Subcutaneous abdominal adipose tissue (tissue), 5 donors: ENCODE results near the gene SCD.
A peak's percentile ranks its signal among the peaks of the same experiment; 100 is the strongest.
"Not testable (repeated sequence)": the region's sequence is repeated elsewhere in the genome, so short reads cannot be mapped to it uniquely, and the experiment has no call there.

Experiments
- H3K27ac ChIP-seq: one replicate; pipeline ENCODE4 v1.7.0; 2013; ENCODE audit warnings: low read depth, mild to moderate bottlenecking, inconsistent platforms, low read length, moderate library complexity
- H3K27me3 ChIP-seq, 5 donors: one replicate each; pipeline ENCODE4 v1.7.0; 2013; ENCODE audit warnings: low read length in 5 of 5, inconsistent platforms in 1 of 5; ENCODE audit not compliant: control insufficient read depth in 5 of 5, insufficient read depth in 4 of 5
- H3K36me3 ChIP-seq, 5 donors: one replicate each; pipeline ENCODE4 v1.7.0; 2013; ENCODE audit warnings: low read length in 5 of 5; ENCODE audit not compliant: control insufficient read depth in 5 of 5, insufficient read depth in 5 of 5
- H3K4me1 ChIP-seq, 5 donors: one replicate each; pipeline ENCODE4 v1.7.0; 2013; ENCODE audit warnings: low read length in 5 of 5, mild to moderate bottlenecking in 3 of 5, moderate library complexity in 1 of 5; ENCODE audit not compliant: control insufficient read depth in 5 of 5, insufficient read depth in 5 of 5
- H3K4me3 ChIP-seq, 5 donors: one replicate each; pipeline ENCODE4 v1.7.0; 2013; ENCODE audit warnings: low read length in 5 of 5, low read depth in 1 of 5
- H3K9ac ChIP-seq, 5 donors: one replicate each; pipeline ENCODE4 v1.7.0; 2013; ENCODE audit warnings: low read length in 5 of 5, mild to moderate bottlenecking in 4 of 5, moderate library complexity in 3 of 5
- H3K9me3 ChIP-seq, 5 donors: one replicate each; pipeline ENCODE4 v1.7.0; 2013; ENCODE audit warnings: low read length in 5 of 5; ENCODE audit not compliant: control insufficient read depth in 5 of 5
- donor health status: healthy.
- donor health status: healthy.
- donor health status: healthy.
- donor health status: healthy.
- donor health status: healthy.

SCD gene

DNA sequence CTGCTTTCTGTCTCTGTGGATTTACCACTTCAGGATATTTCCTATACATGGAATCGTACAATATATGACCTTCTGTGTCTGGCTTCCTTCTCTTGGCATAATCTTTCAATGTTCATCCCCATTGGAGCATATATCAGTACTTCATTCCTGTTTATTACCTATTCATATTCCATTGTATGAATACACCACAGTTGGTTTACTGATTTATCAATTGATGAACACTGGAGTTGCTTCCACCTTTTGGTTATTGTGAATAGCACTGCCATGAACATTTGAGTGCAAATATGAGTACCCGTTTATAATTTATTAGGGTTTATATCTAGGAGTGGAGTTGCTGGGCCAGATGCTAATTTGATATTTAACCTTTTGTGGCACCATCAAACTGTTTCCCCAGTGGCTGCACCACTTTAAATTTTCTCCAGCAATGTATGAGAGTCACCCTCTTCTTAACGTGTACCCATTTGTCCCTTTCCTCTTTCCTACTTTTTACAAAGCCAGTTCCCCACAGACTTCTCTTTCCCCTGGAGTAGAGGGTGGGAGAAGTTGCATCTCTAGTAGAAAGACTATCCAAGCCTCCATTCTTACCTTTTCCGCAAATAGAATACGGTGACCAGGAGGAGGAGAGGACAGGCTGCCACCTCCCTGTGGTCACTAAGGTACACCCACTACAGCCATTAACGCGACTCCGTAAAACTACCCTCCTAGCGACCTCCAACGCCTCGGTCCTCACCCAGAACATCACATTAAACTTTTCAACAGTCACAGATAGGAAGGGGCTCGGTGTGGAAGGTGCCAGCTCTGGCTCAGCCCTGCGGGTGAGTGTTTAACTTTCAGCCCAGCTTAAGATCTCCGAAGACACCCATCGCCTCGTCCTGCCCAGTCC, 25.6 kb downstream of the SCD start:
- Histone ChIP-seq H3K9ac (peak overlapping the region; percentile 74 to 94 (median 79)), H3K27me3 (no peaks in the 10 kb centered on the region), H3K36me3 (no peaks in the 10 kb centered on the region), H3K4me1 (peaks cover 17 to 61% (median 51%) of the 10 kb centered on the region in 5 donors), H3K4me3 (peak overlapping the region; percentile 3 to 88 (median 82)), H3K9me3 (no peaks in the 10 kb centered on the region), H3K27ac (peak overlapping the region; percentile 97)

- Histone ChIP-seq H3K27ac (peak overlapping the region; percentile 97), H3K4me3 (peak overlapping the region; percentile 72 to 91 (median 83)), H3K9me3 (no peaks in the 10 kb centered on the region), H3K9ac (peak overlapping the region; percentile 70 to 94 (median 84)), H3K36me3 (no peaks in the 10 kb centered on the region), H3K27me3 (no peaks in the 10 kb centered on the region), H3K4me1 (peaks cover 17 to 61% (median 51%) of the 10 kb centered on the region in 5 donors)
Observed at GRCh38 chr10:100373298-100374199, 26.5 kb downstream of the SCD start.

DNA sequence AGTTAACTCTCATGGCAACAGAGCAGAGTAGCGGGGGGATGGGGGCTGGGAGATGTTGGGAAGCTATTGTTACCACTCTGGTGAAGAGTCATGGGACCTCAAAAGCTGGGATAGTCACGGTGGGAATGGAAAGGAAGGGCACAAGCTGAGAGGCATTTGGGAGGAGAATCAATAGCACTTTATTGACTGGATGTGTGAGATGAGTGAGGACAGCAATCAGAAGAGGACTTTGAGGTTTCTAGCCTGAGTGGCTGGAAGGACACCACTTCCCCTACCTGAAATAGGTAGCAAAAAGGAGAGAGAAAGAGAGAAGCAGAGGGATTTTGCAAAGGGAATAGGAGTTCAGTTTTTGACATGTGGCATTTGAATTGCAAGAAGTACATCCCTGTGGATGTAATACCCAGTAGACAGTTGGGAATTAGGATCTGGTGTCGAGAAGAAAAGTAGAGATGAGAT, 27.2 kb downstream of the SCD start:
- H3K27ac ChIP-seq = peak overlapping the region; percentile 97
- H3K4me1 ChIP-seq = peaks cover 17 to 61% (median 51%) of the 10 kb centered on the region in 5 donors
- peak overlapping the region; percentile 72 to 91 (median 83) for H3K4me3 ChIP-seq
- H3K9me3 ChIP-seq = no peaks in the 10 kb centered on the region
- H3K9ac ChIP-seq = peak overlapping the region; percentile 70 to 94 (median 84)
- H3K27me3 ChIP-seq = no peaks in the 10 kb centered on the region
- H3K36me3 ChIP-seq = no peaks in the 10 kb centered on the region

GRCh38 chr10:100374677-100375353, 27.8 kb downstream of the SCD start:
- H3K36me3 ChIP-seq, H3K9me3 ChIP-seq, H3K27me3 ChIP-seq: not testable (repeated sequence)
- Histone ChIP-seq H3K9ac (peak overlapping the region in 2 of 5 donors; percentile 84 to 94), H3K27ac (peak overlapping the region; percentile 97), H3K4me3 (peak overlapping the region in 4 of 5 donors; percentile 82 to 91 (median 86)), H3K4me1 (peaks cover 17 to 61% (median 51%) of the 10 kb centered on the region in 5 donors)

- H3K36me3 ChIP-seq, H3K27ac ChIP-seq, H3K4me3 ChIP-seq, H3K9me3 ChIP-seq, H3K9ac ChIP-seq, H3K27me3 ChIP-seq: not testable (repeated sequence)
- H3K4me1 ChIP-seq = peaks cover 7 to 44% (median 34%) of the 10 kb centered on the region in 5 donors
Observed at GRCh38 chr10:100376656-100377055, 29.6 kb downstream of the SCD start.

DNA sequence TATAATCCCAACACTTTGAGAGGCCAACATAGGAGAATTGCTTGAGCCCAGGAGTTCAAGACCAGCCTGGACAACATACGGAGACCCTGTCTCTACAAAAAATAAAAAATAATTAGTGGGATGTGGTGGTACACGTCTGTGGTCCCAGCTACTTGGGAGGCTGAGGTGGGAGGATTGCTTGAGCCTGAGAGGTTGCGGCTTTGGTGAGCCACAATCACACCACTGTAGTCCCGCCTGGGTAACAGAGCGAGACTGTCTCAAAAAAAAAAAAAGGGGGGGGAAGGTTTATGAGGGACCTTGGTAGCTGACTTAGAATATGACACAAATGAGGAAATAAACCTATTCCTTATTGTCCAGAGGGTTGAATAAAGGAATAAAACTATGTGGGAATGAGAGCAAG, 30.8 kb downstream of the SCD start:
- no peak overlapping the region for H3K4me3 ChIP-seq
- peaks cover 7 to 33% (median 22%) of the 10 kb centered on the region in 5 donors for H3K4me1 ChIP-seq
- no peaks in the 10 kb centered on the region for H3K9me3 ChIP-seq
- no peak overlapping the region for H3K27ac ChIP-seq
- H3K9ac ChIP-seq = no peak overlapping the region
- peaks cover 0 to 17% (median 7%) of the 10 kb centered on the region in 5 donors for H3K36me3 ChIP-seq
- no peaks in the 10 kb centered on the region for H3K27me3 ChIP-seq

DNA sequence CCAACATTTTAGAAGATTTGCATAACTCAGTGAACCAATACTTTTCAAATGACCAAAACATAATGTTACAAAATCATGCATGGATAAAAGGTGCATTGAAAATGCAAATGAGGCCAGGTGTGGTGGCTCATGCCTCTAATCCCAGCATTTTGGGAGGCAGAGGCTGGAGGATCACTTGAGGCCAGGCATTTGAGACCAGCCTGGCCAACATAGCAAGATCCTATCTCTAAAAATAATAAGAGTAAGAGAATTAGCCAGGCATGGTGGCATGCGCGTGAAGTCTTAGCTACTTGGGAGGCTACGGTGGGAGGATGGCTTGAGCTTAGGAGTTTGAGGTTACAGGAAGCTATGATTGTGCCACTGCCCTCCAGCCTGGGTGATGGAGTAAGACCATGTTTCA, 33.4 kb downstream of the SCD start:
- no peaks in the 10 kb centered on the region for H3K9me3 ChIP-seq
- no peak overlapping the region for H3K27ac ChIP-seq
- H3K9ac ChIP-seq = no peak overlapping the region

DNA sequence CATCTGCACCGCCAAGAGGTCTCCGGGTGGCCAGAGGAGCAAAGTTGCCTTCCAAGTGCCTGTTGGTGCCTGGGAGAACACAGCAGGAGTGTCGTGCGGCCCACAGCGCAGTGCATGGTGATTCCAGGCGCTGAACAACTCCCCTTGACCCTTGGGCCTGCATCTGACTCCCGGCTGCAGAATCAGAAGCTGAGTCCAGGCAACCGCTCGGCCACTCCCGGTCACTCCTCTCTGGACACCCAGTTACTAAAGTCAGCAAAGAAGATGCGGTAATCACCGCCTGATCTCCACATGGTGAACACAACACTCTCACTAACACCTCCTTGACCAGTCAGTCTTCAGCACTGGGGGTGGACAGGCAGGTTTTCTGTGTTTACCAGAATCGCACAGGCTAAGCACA, 35.5 kb downstream of the SCD start:
- Histone ChIP-seq H3K4me3 (no peak overlapping the region), H3K27ac (no peak overlapping the region), H3K36me3 (peaks cover 0 to 20% (median 7%) of the 10 kb centered on the region in 5 donors), H3K9ac (no peak overlapping the region), H3K9me3 (no peaks in the 10 kb centered on the region), H3K4me1 (peaks cover 0 to 7% (median 0%) of the 10 kb centered on the region in 5 donors), H3K27me3 (no peaks in the 10 kb centered on the region)

More for the DNA sequence above, 33.4 kb downstream of the SCD start:
- no peaks in the 10 kb centered on the region for H3K27me3 ChIP-seq
- H3K4me3 ChIP-seq = no peak overlapping the region
- peaks cover 0 to 11% (median 3%) of the 10 kb centered on the region in 5 donors for H3K4me1 ChIP-seq
- H3K36me3 ChIP-seq = peaks cover 0 to 18% (median 7%) of the 10 kb centered on the region in 5 donors

GRCh38 chr10:100383251-100383650, 36.2 kb downstream of the SCD start:
- no peak overlapping the region for H3K9ac ChIP-seq
- H3K4me1 ChIP-seq = peaks cover 0 to 7% (median 0%) of the 10 kb centered on the region in 5 donors
- H3K27ac ChIP-seq = no peak overlapping the region
- H3K4me3 ChIP-seq = no peak overlapping the region
- no peaks in the 10 kb centered on the region for H3K27me3 ChIP-seq
- H3K36me3 ChIP-seq = peaks cover 0 to 20% (median 7%) of the 10 kb centered on the region in 5 donors
- no peaks in the 10 kb centered on the region for H3K9me3 ChIP-seq
